Stomach (tissue), 9 donors: ENCODE data around the gene LBX2. TPM values are rescaled to one million over a fixed set of nuclear protein-coding genes. Genes with fewer than 3 reads are reported as not detected.

Experiments
- DNase-seq, 2 donors: peaks; one replicate each; pipeline versions ENCODE4 v3.0.0 to v3.0.0-alpha.2; 2013 to 2019
- H3K27ac ChIP-seq, 5 donors: fragments of 200-600 bp in 4 of 5; sonication (generic) in 4 of 5; one replicate each; pipeline ENCODE4 v1.5.1; 2013 to 2019; ENCODE audit warnings: mild to moderate bottlenecking in 1 of 5, moderate library complexity in 1 of 5
- H3K27me3 ChIP-seq, 3 donors: fragments of 200-600 bp; sonication (generic); one replicate each; pipeline ENCODE4 v1.5.1; 2017 to 2019; ENCODE audit warnings: mixed run types in 1 of 3
- H3K36me3 ChIP-seq, 4 donors: fragments of 200-600 bp; sonication (generic); 1 replicate in 3 of 4; 2 replicates in 1 of 4; pipeline ENCODE4 v1.5.1; 2016 to 2019
- H3K4me1 ChIP-seq, 4 donors: fragments of 200-600 bp; sonication (generic); one replicate each; pipeline ENCODE4 v1.5.1; 2016 to 2019
- H3K4me3 ChIP-seq, 4 donors: fragments of 200-600 bp; sonication (generic) in 3 of 4; one replicate each; pipeline ENCODE4 v1.5.1; 2016 to 2019; ENCODE audit warnings: mild to moderate bottlenecking in 1 of 4
- H3K9me3 ChIP-seq, 4 donors: fragments of 200-600 bp; sonication (generic); one replicate each; pipeline ENCODE4 v1.5.1; 2016 to 2019
- CTCF ChIP-seq, 7 experiments: fragments of 450-650 bp in 4 of 7; fragments of 200-600 bp in 3 of 7; sonication (generic) in 3 of 7; IDR thresholded peaks; one replicate each; pipeline ENCODE4 v1.5.1; 2016 to 2019; ENCODE audit warnings: antibody characterized with exemption in 7 of 7, control low read depth in 2 of 7, mild to moderate bottlenecking in 1 of 7
- EP300 ChIP-seq: sonication (generic); formaldehyde crosslinking; IDR thresholded peaks from one replicate; pipeline ENCODE4 v1.6.1; 2017; ENCODE audit warnings: antibody characterized with exemption
- POLR2A ChIP-seq, 4 donors: fragments of 450-650 bp; IDR thresholded peaks; one replicate each; pipeline ENCODE4 v1.6.1; 2016; ENCODE audit warnings: antibody characterized with exemption in 4 of 4, control low read depth in 2 of 4, mild to moderate bottlenecking in 1 of 4, moderate library complexity in 1 of 4
- POLR2AphosphoS5 ChIP-seq, 3 donors: sonication (generic); formaldehyde crosslinking; IDR thresholded peaks; one replicate each; pipeline ENCODE4 v1.6.1; 2016; ENCODE audit warnings: antibody characterized with exemption in 3 of 3
- WGBS, 5 donors: extraction: QIAGEN DNeasy Blood & Tissue Kit in 3 of 5; methylation state at CpG; one replicate each; pipeline versions ENCODE4 v1.1.5 to v1.1.7; 2013 to 2018; 5-methylcytosine and 5-hydroxymethylcytosine counted together
- intact Hi-C: fragments of 100-400 bp; cut with DNase I; formaldehyde crosslinking; loops from one replicate; pipeline ENCODE4 v1.15.1; 2023; ENCODE audit warnings: low total_unique reads
- polyA plus RNA-seq, 3 donors: library from polyadenylated mRNA; stranded (reverse); fragments of 200-250 nt; gene quantifications; one replicate each; pipeline ENCODE4 v1.2.3, GENCODE V29; 2013
- total RNA-seq, 5 donors: library from RNA; depleted of rRNA; stranded (reverse); fragments of >200 nt; gene quantifications; one replicate each; pipeline versions ENCODE4 v1.1.0 to v1.2.3, GENCODE V29; 2014 to 2016
- donor health status: healthy with polysubstance abuse.
- donor health status: Bipolar disorder and iron deficiency.
- donor health status: healthy.

Gene LBX2
- total and polyA plus RNA-seq, 8 donors = 1.1 to 2.6 (median 1.2) TPM; not detected in 3

GRCh38 chr2:74536166-74536950 is 37.0 kb upstream of the LBX2 start:
- intact Hi-C loops = loop anchor here (10.0 kb wide), 1 partner anchor 48 kb away; no protein-coding TSS in a partner anchor
- no peaks in the 10 kb centered on the region for H3K9me3 ChIP-seq
- peaks cover 0 to 27% (median 18%) of the 10 kb centered on the region in 4 donors for H3K36me3 ChIP-seq
- H3K4me3 ChIP-seq = no peak overlapping the region
- 84 to 89% (median 85%) methylated on average over 19 to 23 of the region's 23 CpGs for WGBS, 5 donors
- DNase-seq = no peak
- peaks cover 1 to 11% (median 5%) of the 10 kb centered on the region in 4 donors for H3K4me1 ChIP-seq
- no peaks in the 10 kb centered on the region for H3K27me3 ChIP-seq
- no peak overlapping the region for H3K27ac ChIP-seq
- TF ChIP-seq EP300 = no peak
- TF ChIP-seq POLR2A (IDR thresholded peaks at IDR 0.05) = no peak
- no peak for TF ChIP-seq CTCF (IDR thresholded peaks at IDR 0.05)
- no peak for TF ChIP-seq POLR2AphosphoS5 (IDR thresholded peaks at IDR 0.05)

GRCh38 chr2:74535440-74535965 is 36.1 kb upstream of the LBX2 start:
- Histone ChIP-seq H3K4me1 (peaks cover 10 to 20% (median 14%) of the 10 kb centered on the region in 4 donors), H3K36me3 (peaks cover 0 to 28% (median 18%) of the 10 kb centered on the region in 4 donors), H3K27ac (no peak overlapping the region), H3K4me3 (no peak overlapping the region), H3K9me3 (no peaks in the 10 kb centered on the region), H3K27me3 (no peaks in the 10 kb centered on the region)
- intact Hi-C loops = loop anchor here (10.0 kb wide), 1 partner anchor 49 kb away; no protein-coding TSS in a partner anchor
- TF ChIP-seq CTCF (IDR thresholded peaks at IDR 0.05) = no peak
- 83 to 92% (median 89%) methylated on average over 7 to 10 of the region's 10 CpGs for WGBS, 5 donors
- no peak for DNase-seq

GRCh38 chr2:74534411-74534810 is 35.0 kb upstream of the LBX2 start:
- H3K9me3 ChIP-seq = no peaks in the 10 kb centered on the region
- H3K4me1 ChIP-seq = peaks cover 10 to 22% (median 17%) of the 10 kb centered on the region in 4 donors
- no peak overlapping the region for H3K4me3 ChIP-seq
- H3K27me3 ChIP-seq = no peaks in the 10 kb centered on the region
- no peak for DNase-seq
- 78 to 83% (median 80%) methylated on average over 11 to 12 of the region's 12 CpGs for WGBS, 5 donors
- H3K27ac ChIP-seq = no peak overlapping the region
- intact Hi-C loops = loop anchor here (10.0 kb wide), 1 partner anchor 50 kb away; no protein-coding TSS in a partner anchor
- peaks cover 0 to 28% (median 18%) of the 10 kb centered on the region in 4 donors for H3K36me3 ChIP-seq
- no peak for TF ChIP-seq POLR2AphosphoS5 (IDR thresholded peaks at IDR 0.05)
- TF ChIP-seq POLR2A (IDR thresholded peaks at IDR 0.05) = no peak
- no peak for TF ChIP-seq CTCF (IDR thresholded peaks at IDR 0.05)
- no peak for TF ChIP-seq EP300

GRCh38 chr2:74533464-74533863 is 34.1 kb upstream of the LBX2 start:
- WGBS, 5 donors = 83 to 89% (median 84%) methylated on average over 4 of the region's 4 CpGs
- H3K36me3 ChIP-seq = peaks cover 0 to 28% (median 18%) of the 10 kb centered on the region in 4 donors

More at GRCh38 chr2:74533464-74533863, 34.1 kb upstream of the LBX2 start:
- intact Hi-C loops = loop anchor here (10.0 kb wide), 1 partner anchor 51 kb away; no protein-coding TSS in a partner anchor
- Histone ChIP-seq H3K4me1 (peaks cover 17 to 29% (median 22%) of the 10 kb centered on the region in 4 donors), H3K9me3 (no peaks in the 10 kb centered on the region), H3K4me3 (no peak overlapping the region), H3K27ac (no peak overlapping the region), H3K27me3 (no peaks in the 10 kb centered on the region)
- TF ChIP-seq POLR2AphosphoS5 (IDR thresholded peaks at IDR 0.05) (no peak), EP300 (no peak), CTCF (IDR thresholded peaks at IDR 0.05) (no peak), POLR2A (IDR thresholded peaks at IDR 0.05) (no peak)
- no peak for DNase-seq
